ENCODE results near the gene TBC1D32.
"Not testable (repeated sequence)": the region's sequence is repeated elsewhere in the genome, so short reads cannot be mapped to it uniquely, and the experiment has no call there.

GRCh38 chr6:121333694-121334093 lies 586 bp downstream of the TBC1D32 start:
- not testable (repeated sequence) for TF ChIP-seq CTCF, POLR2A (IDR thresholded peaks at IDR 0.05)
